Activated CD4-positive, alpha-beta T cell treated with anti-CD3 and anti-CD28 coated beads for 4 hours (primary cell): ENCODE measurements around the gene ERG.

ENCODE experiments used
- DNase-seq, 2 donors: peaks; one replicate each; pipeline ENCODE4 v3.0.0-alpha.2; 2020

Gene ERG

GRCh38 chr21:38430401-38430984 lies 67.8 kb downstream of the ERG start:
- DNase-seq: no peak

- DNase-seq: no peak
Observed at GRCh38 chr21:38429011-38429410, 69.3 kb downstream of the ERG start.

GRCh38 chr21:38428211-38428610 lies 70.1 kb downstream of the ERG start:
- no peak for DNase-seq

GRCh38 chr21:38424305-38425019 lies 73.8 kb downstream of the ERG start:
- DNase-seq: no peak

- DNase-seq: no peak
Observed at GRCh38 chr21:38422082-38422481, 76.2 kb downstream of the ERG start.

- DNase-seq: no peak
Observed at GRCh38 chr21:38420140-38420539, 78.1 kb downstream of the ERG start.

GRCh38 chr21:38417726-38418125 lies 80.6 kb downstream of the ERG start:
- DNase-seq: no peak

GRCh38 chr21:38416791-38417190 lies 81.5 kb downstream of the ERG start:
- no peak for DNase-seq

GRCh38 chr21:38413958-38414548 lies 84.2 kb downstream of the ERG start:
- DNase-seq: no peak

- DNase-seq: no peak
Observed at GRCh38 chr21:38410466-38410865, 87.8 kb downstream of the ERG start.

GRCh38 chr21:38409907-38410306 lies 88.4 kb downstream of the ERG start:
- no peak for DNase-seq

GRCh38 chr21:38404177-38404576 lies 94.1 kb downstream of the ERG start:
- no peak for DNase-seq

GRCh38 chr21:38402795-38403194 lies 95.5 kb downstream of the ERG start:
- no peak for DNase-seq

GRCh38 chr21:38402291-38402690 lies 96.0 kb downstream of the ERG start:
- DNase-seq: no peak

GRCh38 chr21:38401191-38401926 lies 96.9 kb downstream of the ERG start:
- no peak for DNase-seq

GRCh38 chr21:38400195-38400919 lies 97.9 kb downstream of the ERG start:
- no peak for DNase-seq

GRCh38 chr21:38399103-38399502 lies 99.2 kb downstream of the ERG start:
- no peak for DNase-seq

- no peak for DNase-seq
Observed at GRCh38 chr21:38396325-38396724, 102.0 kb downstream of the ERG start.

- DNase-seq: no peak
Observed at GRCh38 chr21:38395581-38395980, 102.7 kb downstream of the ERG start.

- DNase-seq: no peak
Observed at GRCh38 chr21:38392661-38393060, 105.6 kb downstream of the ERG start.

GRCh38 chr21:38389896-38390295 lies 108.4 kb downstream of the ERG start:
- no peak for DNase-seq

- DNase-seq: no peak
Observed at GRCh38 chr21:38389354-38389676, 109.0 kb downstream of the ERG start.

- no peak for DNase-seq
Observed at GRCh38 chr21:38388647-38389353, 109.5 kb downstream of the ERG start.
